ENCODE measurements around the gene SERINC4. TPM values are rescaled to one million over a fixed set of nuclear protein-coding genes. Genes with fewer than 3 reads are reported as not detected.
"Not testable (repeated sequence)": the region's sequence is repeated elsewhere in the genome, so short reads cannot be mapped to it uniquely, and the experiment has no call there.

Gene SERINC4
- total and polyA plus RNA-seq, 12 donors: 0.09 to 0.72 (median 0.38) TPM; not detected in 1

DNA sequence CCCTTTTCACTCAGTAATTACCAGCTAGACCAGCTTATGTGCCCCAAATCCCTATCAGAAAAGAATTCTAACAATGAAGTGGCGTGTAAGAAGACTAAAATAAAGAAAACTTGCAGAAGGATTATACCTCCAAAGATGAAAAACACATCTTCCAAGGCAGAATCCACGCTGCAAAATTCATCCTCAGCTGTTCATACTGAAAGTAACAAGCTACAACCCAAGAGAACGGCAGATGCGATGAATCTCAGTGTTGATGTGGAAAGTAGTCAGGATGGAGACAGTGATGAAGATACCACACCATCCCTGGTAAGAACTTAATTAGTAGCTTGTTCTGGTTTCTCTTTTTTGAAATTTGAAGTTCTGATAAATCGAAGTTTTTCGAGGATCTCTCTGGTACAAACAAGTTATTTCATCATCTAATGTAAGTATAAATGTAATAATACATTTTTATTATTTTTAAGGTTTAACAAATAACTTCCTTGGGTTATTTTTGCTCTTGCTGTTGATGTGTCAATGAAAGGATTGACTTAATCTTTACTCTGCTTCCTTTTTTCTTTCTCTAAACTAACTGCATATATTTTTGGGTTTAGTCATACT, 28.1 kb upstream of the SERINC4 start:
- Histone ChIP-seq H3K27me3 (no peaks in the 10 kb centered on the region), H3K4me3 (peak overlapping the region in 4 of 10 donors; percentile 59 to 66 (median 62)), H3K27ac (peak overlapping the region in 2 of 10 donors; percentile 24 to 27), H3K9me3 (no peaks in the 10 kb centered on the region), H3K36me3 (peaks cover 0 to 4% (median 0%) of the 10 kb centered on the region in 9 donors), H3K4me1 (peaks cover 13 to 49% (median 26%) of the 10 kb centered on the region in 9 donors)
- TF ChIP-seq, protein P1, sequence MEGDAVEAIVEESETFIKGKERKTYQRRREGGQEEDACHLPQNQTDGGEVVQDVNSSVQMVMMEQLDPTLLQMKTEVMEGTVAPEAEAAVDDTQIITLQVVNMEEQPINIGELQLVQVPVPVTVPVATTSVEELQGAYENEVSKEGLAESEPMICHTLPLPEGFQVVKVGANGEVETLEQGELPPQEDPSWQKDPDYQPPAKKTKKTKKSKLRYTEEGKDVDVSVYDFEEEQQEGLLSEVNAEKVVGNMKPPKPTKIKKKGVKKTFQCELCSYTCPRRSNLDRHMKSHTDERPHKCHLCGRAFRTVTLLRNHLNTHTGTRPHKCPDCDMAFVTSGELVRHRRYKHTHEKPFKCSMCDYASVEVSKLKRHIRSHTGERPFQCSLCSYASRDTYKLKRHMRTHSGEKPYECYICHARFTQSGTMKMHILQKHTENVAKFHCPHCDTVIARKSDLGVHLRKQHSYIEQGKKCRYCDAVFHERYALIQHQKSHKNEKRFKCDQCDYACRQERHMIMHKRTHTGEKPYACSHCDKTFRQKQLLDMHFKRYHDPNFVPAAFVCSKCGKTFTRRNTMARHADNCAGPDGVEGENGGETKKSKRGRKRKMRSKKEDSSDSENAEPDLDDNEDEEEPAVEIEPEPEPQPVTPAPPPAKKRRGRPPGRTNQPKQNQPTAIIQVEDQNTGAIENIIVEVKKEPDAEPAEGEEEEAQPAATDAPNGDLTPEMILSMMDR (IDR thresholded peaks at IDR 0.05): no peak
- WGBS, 2 donors: 59 to 63% methylated on average over 6 of the region's 6 CpGs
- ATAC-seq (no peak), DNase-seq (no peak)
- intact Hi-C loops (cut with DNase I): no loop called here

DNA sequence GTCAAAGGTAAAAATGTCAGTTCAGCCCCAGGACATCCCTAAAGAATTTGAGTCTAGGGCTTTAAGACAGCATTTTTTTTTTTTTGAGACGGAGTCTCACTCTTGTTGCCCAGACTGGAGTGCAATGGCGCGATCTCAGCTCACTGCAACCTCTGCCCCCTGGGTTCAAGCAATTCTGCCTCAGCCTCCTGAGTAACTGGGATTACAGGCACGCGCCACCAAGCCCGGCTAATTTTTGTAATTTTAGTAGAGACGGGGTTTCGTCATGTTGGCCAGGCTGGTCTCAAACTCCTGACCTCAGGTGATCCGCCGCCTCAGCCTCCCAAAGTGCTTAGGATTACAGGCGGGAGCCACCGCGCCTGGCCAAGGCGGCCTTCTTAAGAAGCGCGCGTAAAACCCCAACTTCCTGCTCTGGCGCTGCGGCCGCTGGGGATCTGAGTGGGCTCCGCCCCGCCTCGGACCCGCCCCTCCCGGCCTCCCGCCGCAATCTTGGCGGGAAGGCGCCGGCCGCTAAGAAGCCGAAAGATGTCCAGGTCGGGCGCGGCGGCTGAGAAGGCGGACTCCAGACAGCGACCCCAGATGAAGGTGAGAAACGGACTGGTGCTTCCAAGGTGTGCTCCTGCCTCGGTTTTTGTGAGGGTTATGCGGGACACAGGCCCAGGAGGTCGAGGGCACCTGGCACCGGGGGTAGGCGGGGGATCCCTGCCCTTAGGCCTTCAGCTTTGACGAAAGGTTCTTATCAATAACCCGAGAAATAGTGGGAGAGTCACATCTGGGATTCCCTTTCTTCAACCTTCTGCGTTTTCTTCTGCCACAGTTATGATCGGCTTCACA, 26.7 kb upstream of the SERINC4 start, which contains the start of gene WDR76:
Gene WDR76, plus strand, starts transcription at position 495 of the 834 bp plus-strand sequence. Its CDS starts 31 bp downstream, at position 526.
- ATAC-seq (peak; percentile 76 to 87 (median 82)), DNase-seq (peak; percentile 80 to 82)
- TF ChIP-seq, protein P1 (IDR thresholded peaks at IDR 0.05): no peak
- 5 to 6% methylated on average over 48 of the region's 48 CpGs for WGBS, 2 donors
- Histone ChIP-seq H3K36me3 (peaks cover 0 to 11% (median 0%) of the 10 kb centered on the region in 9 donors), H3K4me3 (peak within 1 kb of the TSS; percentile 27 to 66 (median 57)), H3K4me1 (peaks cover 15 to 61% (median 41%) of the 10 kb centered on the region in 9 donors), H3K9me3 (no peaks in the 10 kb centered on the region), H3K27ac (peak within 1 kb of the TSS; percentile 25 to 82 (median 67)), H3K27me3 (no peaks in the 10 kb centered on the region)
- intact Hi-C loops (cut with DNase I): no loop called here

DNA sequence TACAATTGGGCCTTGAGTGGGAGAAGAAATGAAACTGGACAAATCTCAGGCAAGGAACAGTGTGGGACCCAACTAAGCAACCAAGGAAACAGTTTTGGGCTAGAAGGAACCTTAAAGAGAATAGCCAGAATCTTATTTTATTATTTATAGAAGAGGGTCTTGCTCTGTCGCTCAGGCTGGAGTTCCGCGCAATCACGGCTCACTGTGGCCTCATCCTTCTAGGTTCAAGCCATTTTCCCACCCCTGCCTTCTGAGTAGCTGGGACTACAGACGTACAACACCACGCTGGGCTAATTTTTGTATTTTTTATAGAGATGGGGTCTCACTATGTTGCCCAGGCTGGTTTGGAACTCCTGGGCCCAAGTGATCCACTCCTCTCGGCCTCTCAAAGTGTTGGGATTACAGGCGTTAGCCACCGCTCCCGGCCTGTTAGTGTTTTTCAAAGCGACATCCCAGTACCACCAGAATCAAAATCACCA, 26.0 kb upstream of the SERINC4 start:
- H3K9me3 ChIP-seq: no peaks in the 10 kb centered on the region
- WGBS, 2 donors: 94 to 96% methylated on average over 11 of the region's 11 CpGs
- intact Hi-C loops (cut with DNase I): no loop called here
- peaks cover 15 to 65% (median 45%) of the 10 kb centered on the region in 9 donors for H3K4me1 ChIP-seq
- H3K36me3 ChIP-seq: peaks cover 0 to 11% (median 0%) of the 10 kb centered on the region in 9 donors
- TF ChIP-seq, protein P1 (IDR thresholded peaks at IDR 0.05): no peak
- ATAC-seq (no peak), DNase-seq (no peak)
- H3K4me3 ChIP-seq: peak overlapping the region in 8 of 10 donors; percentile 42 to 66 (median 59)
- peak overlapping the region in 8 of 10 donors; percentile 25 to 82 (median 68) for H3K27ac ChIP-seq
- no peaks in the 10 kb centered on the region for H3K27me3 ChIP-seq

DNA sequence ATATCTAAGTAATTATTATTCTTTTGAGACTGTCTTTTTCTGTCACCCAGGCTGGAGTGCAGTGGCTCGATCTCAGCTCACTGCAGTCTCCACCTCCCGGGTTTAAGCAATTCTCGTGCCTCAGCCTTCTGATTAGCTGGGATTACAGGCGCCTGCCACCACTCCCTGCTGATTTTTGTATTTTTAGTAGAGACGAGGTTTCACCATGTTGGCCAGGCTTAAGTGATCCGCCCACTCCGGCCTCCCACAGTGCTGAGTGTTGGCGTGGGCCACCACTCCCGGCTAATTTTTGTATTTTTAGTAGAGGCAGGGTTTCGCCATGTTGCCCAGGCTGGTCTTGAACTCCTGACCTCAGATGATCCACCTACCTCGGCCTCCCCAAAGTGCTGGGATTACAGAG, 25.3 kb upstream of the SERINC4 start:
- peak overlapping the region in 1 of 10 donors; percentile 97 for H3K4me3 ChIP-seq
- peaks cover 15 to 65% (median 45%) of the 10 kb centered on the region in 9 donors for H3K4me1 ChIP-seq
- 95 to 96% methylated on average over 11 of the region's 11 CpGs for WGBS, 2 donors

More for the DNA sequence above, 25.3 kb upstream of the SERINC4 start:
- H3K36me3 ChIP-seq: peaks cover 0 to 14% (median 0%) of the 10 kb centered on the region in 9 donors
- H3K27ac ChIP-seq: peak overlapping the region in 1 of 10 donors; percentile 97
- DNase-seq; H3K27me3 ChIP-seq; H3K9me3 ChIP-seq; intact Hi-C loops (cut with DNase I); ATAC-seq: not testable (repeated sequence)
